EL (cell line): Measurements from ENCODE around the gene FBXO45.
"Not testable (repeated sequence)": the region's sequence is repeated elsewhere in the genome, so short reads cannot be mapped to it uniquely, and the experiment has no call there.

Experiments used
- DNase-seq: peaks from one replicate; pipeline ENCODE4 v3.0.0-alpha.2; 2016

Gene FBXO45

DNA sequence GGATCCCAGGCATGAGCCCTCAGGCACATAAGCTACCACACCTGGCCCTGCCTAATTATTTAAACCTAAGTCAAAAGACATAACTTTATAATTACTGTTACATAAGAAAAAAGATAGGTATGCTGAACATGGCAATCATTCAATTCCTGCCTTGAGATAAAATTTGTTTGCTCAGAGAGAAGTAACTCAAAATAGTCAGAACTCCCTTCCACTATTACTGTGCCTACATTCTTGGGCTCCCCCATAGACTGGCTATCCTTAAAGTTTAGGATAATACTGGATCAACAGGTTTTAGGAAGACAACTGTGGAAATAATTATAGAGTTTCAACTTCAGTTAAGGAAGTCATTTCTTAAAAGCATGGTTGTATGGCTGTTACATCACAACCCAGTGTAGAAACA lies 10.0 kb upstream of the FBXO45 start:
- DNase-seq, result no peak

DNA sequence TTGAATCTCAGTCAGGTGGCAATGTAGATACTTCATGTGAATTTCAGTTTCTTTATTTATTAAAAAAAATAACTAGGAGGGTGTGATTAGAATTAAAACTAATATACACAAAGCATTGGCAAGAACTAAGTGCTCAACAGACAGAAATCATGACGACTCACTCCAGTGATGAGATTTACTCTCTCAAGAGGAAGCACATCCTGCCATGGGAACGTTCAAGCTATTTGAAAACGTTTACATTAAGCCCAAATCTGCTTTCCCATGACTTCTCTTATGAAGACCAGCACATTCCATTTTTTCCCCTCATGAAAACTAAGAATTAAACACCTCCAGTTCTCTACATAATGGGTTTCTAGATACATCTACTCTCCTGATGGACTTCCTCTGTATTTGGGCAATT lies 8.6 kb upstream of the FBXO45 start:
- DNase-seq, result peak; percentile 52

DNA sequence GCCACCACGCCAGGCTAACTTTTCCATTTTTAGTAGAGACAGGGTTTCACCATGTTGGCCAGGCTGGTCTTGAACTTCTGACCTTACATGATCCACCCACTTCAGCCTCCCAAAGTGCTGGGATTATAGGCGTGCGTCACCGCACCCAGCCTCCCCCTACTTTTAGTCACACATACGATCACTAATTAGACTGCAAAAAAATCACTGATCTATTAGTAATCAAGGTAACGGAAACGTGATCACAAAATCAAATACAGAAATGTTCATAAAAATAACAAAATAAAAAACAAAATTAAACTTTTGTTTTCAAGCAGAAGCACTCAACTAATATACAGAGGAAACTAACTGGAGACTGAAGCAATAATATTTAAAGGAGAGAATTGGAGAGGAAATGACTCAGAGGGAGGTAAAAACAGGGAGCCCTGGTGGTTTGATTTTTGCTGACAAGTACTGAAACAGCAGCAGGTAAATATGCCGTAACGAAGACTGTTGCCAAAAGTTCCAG lies 4.7 kb upstream of the FBXO45 start:
- peak; percentile 29 for DNase-seq

DNA sequence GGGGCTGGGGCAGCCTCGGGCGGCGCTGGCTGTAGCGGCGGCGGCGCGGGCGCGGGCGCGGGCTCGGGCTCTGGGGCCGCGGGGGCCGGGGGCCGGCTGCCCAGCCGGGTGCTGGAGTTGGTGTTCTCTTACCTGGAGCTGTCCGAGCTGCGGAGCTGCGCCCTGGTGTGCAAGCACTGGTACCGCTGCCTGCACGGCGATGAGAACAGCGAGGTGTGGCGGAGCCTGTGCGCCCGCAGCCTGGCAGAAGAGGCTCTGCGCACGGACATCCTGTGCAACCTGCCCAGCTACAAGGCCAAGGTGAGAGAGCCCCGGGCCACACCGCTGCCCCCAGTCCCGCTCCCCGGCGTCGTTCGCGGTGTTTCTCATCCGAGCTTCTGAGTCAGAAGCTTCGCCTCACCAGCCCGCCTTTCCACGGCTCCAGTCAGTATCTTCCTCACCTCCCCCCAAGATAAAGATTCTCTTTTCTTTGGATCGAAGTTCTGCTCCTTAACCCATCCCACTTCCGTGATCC lies 600 bp downstream of the FBXO45 start:
- DNase-seq, result peak; percentile 35

DNA sequence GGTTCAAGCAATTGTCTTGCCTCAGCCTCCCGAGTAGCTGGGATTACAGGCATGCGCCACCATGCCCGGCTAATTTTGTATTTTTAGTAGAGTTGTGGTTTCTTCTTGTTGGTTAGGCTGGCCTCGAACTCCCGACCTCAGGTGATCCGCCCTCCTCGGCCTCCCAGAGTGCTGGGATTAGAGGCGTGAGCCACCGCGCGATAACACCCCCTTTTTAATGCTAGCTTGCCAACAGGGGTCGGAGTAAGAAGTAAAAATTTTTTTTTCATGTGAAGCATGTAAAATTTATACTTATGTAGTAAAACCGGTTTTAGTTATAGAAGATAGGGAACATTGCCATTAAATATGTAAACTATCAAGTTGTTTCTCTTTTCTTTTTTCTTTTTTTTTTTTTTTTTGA lies 1.9 kb downstream of the FBXO45 start:
- not testable (repeated sequence) for DNase-seq

DNA sequence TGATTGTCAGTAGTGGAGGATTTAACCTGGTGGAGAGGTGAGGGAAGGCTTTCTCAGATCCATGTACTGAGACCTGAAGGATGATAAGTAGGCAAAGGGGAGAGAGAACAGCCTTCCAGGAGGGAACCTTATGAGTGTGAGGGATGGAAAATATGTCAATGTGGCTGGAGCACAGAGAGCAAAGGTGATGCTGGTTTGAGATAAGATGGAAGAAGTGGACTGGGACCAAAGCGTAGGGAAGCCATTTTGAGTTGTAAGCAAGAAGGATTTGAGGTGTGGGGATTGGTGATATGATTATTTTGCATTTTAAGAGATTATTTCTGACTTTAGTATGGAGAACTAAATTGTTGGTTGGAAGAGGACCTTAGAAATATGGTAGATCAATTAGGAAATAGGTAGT lies 3.9 kb downstream of the FBXO45 start:
- DNase-seq, result no peak

DNA sequence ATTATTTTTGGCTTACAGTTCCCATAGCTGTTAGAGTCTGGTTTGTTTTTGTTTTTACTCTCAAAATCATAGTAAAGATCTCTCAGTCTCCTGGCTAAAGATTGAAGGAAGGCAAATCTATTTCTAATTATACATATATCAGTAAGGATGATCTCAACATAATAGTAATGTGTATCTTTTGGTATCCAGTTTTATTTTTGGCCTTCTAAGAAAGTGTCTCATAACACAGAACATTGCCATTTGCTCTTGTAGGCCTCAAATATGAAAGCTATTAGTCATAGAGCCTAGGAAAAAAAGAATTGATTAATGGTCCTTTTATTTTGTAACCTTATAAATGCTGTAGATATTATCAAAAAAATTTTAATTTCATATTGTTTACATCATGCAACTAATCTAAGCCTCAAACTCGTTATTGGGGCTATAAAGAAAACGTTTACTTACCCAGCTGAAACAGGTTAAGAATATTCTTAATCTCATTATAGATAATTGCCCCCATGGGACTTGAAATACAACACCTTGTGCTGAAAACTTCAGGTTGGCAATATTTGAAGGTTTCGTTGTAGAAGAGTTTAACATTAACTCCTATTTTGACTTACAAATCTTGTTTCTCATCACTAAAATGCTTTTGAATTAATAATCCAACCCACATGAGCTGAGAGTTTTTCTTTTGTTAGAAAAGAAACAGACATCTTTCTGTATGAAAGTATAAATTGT lies 16.7 kb downstream of the FBXO45 start:
- no peak for DNase-seq

DNA sequence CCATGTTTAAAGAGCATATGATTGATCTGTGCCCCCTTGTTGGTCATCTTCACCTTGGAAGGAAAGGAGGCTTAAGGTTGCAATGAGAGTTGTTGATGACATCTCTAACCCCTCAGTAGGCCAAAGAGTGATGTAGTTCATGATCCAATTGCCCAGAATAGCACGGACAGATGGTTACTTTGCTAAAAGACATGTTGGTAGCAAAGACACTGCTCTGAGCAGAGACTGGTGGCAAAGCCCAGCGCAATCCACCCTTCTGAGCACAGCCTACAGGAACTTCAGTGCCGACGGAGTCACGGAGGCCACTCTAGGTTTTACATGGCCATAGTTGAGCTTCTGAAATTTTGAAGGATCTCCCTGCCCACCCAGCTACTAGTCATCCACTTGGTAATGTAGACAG lies 21.8 kb downstream of the FBXO45 start:
- no peak for DNase-seq

DNA sequence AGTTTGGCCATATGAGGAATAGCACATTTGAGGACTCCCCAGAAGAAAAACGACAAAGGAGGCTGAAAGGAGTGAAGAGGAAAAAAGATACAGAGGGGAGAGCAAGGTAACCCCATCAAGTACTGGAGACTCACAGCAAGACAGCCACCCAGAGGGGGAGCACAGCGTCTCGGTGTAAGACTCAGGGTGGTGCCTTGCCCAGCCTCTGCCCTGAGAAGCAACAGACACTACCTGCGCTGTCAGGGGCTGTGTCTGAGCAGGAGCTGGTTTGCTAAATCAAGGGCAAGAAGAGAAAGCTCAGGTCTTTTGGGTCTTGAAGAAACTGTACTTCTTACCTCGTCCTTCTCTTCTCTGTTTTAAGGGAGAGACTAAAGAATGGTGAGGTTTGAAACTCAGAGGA lies 27.9 kb downstream of the FBXO45 start:
- no peak for DNase-seq

DNA sequence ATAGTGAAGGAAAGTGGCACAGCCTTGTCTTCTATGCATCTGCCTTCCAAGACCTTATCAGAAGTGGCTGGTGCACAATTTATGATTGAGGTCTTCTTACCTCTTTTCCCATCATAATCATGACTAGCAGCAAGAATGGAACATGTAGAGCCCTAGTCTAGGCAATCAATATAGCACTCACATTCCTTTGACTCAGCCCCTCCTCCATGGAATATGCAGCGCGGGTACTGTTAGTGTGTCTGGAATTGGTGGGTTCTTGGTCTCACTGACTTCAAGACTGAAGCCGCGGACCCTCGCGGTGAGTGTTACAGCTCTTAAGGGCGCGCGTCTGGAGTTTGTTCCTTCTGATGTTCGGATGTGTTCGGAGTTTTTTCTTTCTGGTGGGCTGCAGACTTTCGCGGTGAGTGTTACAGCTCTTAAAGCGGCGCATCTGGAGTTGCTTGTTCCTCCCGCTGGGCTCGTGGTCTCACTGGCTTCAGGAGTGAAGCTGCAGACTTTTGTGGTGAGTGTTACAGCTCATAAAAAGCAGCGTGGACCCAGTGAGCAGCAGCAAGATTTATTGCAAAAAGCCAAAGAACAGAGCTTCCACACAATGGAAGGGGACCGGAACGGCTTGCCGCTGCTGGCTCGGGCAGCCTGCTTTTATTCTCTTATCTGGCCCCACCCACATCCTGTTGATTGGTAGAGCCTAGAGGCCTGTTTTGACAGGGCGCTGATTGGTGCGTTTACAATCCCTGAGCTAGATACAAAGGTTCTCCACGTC lies 29.7 kb downstream of the FBXO45 start:
- peak; percentile 21 for DNase-seq

DNA sequence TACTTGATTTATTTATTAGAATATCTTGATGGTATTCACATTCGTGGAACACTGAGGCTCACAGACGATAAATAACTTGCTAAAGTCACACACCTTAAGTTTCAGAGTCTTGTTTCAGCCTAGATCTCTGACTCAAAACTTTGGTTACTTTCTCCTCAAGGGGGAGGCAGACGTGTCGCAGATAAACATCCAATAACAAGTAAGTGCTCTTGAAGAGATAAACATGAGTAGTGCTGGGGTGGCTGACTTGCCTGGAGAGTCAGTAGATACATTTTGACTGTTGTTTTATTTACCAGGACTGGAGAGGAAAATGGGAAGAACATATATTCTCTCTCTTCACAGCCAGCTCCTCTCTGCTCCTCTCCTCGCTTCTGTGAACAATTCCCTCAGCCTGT lies 31.3 kb downstream of the FBXO45 start:
- DNase-seq, result no peak

DNA sequence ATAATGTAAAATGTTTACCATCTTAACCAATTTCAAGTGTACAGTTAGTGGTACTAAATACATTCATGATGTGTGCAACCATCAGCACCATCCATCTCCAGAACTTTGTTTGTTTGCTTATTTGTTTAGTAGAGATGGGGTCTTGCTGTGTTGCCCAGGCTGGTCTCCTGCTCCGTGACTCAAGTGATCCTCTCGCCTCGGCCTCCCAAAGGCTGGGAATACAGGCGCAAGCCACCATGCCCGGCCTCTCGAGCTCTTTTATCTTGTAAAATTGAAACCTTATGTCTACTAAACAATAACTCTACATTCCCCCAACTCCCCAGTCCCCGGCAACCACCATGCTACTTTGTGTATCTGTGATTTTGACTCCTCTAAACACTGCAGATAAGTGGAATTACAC lies 31.9 kb downstream of the FBXO45 start:
- no peak for DNase-seq

DNA sequence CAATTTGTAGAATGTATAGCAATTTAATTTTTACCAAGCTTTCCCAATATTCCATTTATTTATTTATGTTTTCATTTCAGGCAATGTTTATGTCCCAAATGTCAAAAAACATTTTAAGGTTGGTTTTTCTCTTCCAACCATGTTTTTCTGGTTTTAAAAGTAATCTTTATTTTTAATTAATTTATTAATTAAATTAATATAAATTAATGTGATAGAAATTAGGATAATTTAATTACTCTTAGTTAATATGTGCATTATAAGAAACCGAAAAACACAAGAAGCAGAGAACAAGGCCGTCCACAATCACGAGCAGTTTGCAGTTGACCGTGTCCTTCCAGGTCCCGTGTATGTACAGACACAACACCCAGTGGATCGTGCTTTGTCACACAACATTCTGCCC lies 34.2 kb downstream of the FBXO45 start:
- DNase-seq, result no peak

DNA sequence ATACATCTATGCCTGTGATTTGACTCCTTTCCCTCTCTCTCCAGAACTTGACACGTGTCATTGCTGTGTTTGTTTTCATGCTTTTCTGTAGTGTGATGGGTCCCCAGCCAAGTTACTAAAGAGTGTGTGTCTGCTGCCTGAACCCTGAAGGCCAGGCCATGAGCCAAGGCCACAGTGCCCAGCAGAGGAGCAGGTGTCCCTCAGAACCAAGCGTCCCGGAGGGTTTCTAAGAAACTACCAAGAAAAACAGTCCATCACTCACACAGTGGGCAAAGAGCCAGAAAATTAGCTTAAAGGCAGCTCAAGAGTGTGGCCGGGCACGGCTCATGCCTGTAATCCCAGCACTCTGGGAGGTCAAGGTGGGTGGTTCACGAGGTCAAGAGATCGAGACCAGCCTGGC lies 35.2 kb downstream of the FBXO45 start:
- DNase-seq, result no peak

DNA sequence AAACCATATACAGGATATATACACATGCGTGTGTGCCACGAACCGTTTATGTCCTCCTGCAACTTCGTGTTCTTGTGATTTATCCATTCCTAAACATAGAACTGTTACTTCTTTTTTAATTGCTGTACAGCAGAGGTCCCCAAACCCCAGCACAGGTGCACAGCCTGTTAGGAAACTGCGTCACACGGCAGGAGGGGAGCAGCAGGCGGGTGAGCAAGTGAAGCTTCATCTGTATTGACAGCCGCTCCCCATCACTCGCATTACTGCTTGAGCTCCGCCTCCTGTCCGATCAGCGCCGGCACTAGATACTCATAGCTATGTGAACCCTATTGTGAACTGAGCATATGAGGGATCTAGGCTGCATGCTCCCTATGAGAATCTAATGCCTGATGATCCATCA lies 36.1 kb downstream of the FBXO45 start:
- DNase-seq, result no peak

DNA sequence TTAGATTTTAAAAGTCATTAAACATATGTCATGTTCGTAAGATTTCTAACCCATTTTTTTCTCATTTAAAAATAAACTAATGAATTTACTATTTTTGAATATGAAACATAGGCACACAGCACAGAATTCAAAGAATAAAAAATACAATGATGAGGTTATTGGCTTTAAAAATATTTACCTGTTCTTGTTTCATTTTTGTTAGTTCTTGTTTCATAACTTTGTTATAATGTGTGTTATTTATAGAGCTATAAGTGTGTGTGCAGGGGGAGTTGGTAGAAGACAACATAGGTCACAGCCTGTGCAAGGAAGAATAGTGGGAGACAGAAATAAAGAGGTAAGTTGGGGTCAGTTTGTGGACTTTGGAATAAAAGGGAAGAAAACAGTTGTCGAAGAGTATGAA lies 40.2 kb downstream of the FBXO45 start:
- no peak for DNase-seq

DNA sequence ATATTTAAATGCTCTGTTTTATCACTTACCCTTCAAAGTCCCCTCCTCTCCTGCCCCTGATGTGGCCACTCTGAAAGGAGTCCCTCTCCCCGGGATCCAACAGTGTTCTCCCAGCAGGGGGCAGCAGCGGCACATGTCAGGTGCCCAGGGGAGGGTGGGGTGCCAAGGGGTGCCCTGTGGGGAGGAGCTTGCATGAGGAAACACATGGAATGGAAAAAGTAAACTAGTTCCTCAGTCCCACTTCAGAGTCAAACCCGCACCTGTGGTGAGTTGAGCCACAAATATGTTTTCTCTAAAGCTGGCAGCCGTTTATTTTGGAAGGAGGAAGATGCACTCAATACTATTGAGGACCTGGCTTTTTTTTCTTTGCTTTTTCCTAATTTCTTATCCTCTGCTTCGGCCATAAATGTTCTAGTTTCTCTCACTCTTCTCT lies 40.9 kb downstream of the FBXO45 start:
- peak; percentile 83 for DNase-seq

DNA sequence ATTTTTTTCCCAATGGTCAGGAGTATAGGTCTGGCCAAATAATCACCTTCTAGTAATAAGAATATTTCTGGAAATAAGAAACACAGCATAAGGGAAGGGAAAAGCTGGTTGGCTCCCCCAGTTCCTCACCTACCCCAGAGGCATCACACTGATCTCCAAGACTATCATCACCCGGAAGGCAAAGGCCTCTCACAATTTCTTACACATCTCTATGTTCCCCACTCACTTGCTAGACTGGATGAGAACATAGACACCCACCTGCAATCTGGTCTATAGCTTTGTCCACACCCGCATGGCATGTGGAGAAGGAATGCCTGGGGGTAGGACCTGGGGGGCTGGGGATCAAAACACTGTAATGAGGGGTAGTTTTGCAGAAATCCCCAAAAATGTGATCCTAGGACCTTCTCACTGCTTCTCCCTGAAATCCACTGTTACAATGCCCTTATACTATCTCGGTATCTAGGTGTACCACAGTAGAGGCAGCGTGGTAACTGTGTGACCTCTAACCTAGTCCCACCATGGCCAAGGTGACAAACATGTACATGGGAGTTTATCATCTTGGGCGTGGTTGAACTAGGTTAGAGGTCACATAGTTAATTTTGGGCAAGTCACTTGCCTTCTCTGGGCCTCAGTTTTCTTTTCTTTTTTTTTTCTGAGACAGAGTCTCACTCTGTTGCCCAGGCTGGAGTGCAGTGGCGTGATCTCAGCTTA lies 41.5 kb downstream of the FBXO45 start:
- no peak for DNase-seq

DNA sequence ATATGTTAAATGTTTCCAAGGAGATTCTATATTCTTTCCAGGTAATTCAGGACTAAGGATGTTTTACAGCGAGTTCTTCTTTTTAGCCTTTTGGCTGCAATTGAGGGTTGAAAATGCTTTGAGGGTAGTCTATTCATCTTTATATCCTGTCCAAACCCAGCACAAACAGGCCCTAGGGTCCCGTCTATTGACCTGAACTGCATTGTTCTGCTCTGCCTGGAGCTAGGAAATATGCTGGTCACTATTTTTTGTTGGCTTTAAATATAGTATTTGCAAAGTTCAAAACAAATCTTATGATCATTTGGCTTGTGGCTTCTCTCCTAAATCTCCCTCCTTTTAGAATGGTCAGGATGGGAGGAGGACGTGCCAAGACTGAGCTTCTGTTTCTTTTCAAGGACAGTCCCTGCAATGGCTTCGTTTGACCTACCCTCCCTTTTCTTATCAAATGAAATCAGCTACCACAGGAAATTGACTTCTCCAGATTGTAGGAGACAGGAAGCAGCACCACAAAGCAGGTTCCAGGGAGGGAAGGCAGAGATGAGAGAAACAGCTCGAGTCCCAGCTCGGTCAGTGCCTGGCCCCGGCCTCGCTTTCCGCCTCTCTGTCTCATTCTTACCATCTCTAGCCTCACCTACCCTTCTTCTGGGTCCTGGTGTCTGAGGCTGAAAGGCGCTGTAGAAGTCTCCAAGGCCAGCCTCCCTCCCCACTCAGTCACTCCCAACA lies 43.5 kb downstream of the FBXO45 start:
- no peak for DNase-seq

DNA sequence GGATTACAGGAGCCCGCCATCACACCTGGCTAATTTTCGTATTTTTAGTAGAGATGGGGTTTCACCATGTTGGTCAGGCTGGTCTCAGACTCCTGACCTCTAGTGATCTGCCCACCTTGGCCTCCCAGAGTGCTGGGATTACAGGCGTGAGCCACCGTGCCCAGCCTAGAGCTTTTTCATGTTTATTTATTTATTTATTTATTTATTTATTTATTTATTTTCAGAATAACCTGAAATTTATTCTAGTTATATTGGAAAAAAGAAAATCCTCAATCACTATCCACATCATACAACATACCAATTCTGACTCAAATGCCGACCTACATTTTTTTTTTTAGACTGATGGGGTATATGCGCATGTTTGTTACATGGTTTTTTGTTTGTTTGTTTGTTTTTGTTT lies 46.8 kb downstream of the FBXO45 start:
- DNase-seq, result not testable (repeated sequence)

DNA sequence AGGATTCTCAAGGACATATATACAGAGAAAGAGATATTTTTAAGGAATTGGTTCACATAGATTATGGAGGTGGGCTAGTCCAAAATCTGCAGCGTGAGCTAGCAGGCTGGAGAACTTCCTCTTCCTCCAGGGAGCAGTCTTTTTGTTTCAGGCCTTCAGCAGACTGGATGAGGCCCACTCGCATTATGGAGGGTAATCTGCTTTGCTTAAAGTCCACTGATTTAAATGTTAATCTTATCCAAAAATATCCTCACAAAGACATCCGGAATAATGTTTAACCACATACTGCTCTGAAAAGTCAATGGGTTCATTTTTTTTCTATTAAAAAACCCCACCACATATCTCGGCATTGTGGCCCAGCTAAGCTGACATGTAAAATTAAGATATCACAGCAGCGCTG lies 48.8 kb downstream of the FBXO45 start:
- no peak for DNase-seq

DNA sequence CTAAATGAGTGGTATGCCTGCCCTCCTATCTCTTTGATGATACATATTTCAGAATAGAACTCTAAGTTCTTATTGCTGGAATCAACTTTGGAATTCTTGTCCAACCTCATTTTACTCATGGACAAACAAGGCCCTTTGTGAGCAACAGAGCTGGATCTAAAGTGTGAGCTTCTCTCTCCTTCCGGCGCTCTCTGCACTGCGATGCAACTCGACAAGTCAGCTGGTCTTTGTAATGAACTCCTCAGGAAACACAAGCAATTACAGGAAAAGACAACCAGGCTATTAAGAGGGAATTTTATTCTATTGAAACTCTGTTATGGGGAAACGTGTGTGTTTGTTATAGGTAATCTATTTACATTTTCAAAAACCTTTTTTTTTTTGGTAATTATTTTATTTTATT lies 50.8 kb downstream of the FBXO45 start:
- DNase-seq, result no peak

DNA sequence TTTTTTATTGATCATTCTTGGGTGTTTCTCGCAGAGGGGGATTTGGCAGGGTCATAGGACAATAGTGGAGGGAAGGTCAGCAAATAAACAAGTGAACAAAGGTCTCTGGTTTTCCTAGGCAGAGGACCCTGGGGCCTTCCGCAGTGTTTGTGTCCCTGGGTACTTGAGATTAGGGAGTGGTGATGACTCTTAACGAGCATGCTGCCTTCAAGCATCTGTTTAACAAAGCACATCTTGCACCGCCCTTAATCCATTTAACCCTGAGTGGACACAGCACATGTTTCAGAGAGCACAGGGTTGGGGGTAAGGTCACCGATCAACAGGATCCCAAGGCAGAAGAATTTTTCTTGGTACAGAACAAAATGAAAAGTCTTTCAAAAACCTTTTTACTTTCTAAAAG lies 51.2 kb downstream of the FBXO45 start:
- not testable (repeated sequence) for DNase-seq
